Right ventricle myocardium superior (tissue), 1 donor: ENCODE data around the gene PCBP1. TPM values are rescaled to one million over a fixed set of nuclear protein-coding genes. Genes with fewer than 3 reads are reported as not detected.

Experiments
- ATAC-seq: fragments of 200-7000 bp; cut with Tn5 transposase; one replicate; pipeline ENCODE4 v1.9.1; 2020; ENCODE audit warnings: mild to moderate bottlenecking; ENCODE audit not compliant: poor library complexity
- DNase-seq: peaks from one replicate; pipeline ENCODE4 v3.0.0-alpha.2; 2020
- intact Hi-C: fragments of 100-400 bp; cut with DNase I; formaldehyde crosslinking; loops from one replicate; pipeline ENCODE4 v1.11.2; 2022
- total RNA-seq: library from RNA; stranded (reverse); fragmentation: NEBNext Ultra II Directional; extraction: Animal tissue kit (Norgen Biotek cat#: 25700); gene quantifications from one replicate; pipeline ENCODE4 v1.2.1, GENCODE V29; 2021
- donor health status: DM: no; HTN: yes; CAD: no; lungs with severe emphysema.

Gene PCBP1
- total RNA-seq, 1 donor from 2014 or later: 201 TPM

DNA sequence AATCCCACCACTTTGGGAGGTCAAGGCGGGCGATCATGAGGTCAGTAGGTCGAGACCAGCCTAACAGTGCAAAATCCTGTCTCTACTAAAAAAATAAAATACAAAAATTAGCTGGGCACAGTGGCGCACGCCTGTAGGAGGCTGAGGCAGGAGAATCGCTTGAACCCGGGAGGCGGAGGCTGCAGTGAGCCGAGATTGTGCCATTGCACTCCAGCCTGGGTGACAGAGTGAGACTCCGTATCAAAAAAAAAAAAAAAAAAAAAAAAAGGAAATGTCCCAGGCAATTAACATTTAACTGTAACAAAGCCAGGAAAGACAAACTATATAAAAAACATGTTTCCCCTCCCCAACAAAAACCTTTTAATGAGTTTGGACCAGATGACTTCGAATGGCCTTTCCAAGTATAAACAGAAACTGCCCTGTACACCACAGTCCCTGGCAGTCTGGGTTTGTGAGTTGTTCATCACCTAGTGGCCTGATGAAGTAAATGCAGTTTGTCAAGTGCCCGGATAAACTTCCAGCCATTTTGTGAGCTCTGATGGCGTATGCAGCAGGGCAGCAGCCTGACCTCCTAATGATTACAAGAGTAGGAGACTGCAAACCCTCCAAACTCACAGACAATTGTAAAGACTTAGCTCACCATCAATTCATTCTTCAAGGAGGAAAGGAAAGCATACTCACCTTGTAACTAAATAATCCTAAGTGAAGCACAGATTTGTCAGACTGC lies 16.6 kb upstream of the PCBP1 start:
- DNase-seq: peak; percentile 55
- intact Hi-C loops: loop anchor here (5.0 kb wide), 1 partner anchor 153 kb away; the partner anchor contains the start of gene MXD1
- ATAC-seq: peak; percentile 96

DNA sequence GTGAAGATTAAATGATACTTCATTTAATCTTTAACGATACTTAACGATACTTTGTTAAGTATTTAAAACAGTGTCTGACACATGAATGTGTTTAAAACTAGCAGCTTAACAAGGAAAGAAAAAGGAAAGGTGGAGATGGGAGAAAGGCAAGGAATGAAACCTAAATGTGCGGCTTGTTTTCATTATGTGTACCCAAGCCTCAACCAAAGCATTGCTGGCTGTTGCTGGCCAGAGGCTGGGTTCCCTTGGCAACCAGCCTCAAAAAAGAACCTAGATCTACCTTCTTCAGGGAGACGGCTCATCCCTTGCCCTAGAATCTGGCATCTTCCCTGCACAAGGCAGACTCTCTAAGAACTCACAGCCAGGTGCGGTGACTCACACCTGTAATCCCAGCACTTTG lies 13.8 kb upstream of the PCBP1 start:
- ATAC-seq (no peak), DNase-seq (no peak)
- intact Hi-C loops: loop anchor here (5.0 kb wide), 1 partner anchor 156 kb away; the partner anchor contains the start of gene MXD1

DNA sequence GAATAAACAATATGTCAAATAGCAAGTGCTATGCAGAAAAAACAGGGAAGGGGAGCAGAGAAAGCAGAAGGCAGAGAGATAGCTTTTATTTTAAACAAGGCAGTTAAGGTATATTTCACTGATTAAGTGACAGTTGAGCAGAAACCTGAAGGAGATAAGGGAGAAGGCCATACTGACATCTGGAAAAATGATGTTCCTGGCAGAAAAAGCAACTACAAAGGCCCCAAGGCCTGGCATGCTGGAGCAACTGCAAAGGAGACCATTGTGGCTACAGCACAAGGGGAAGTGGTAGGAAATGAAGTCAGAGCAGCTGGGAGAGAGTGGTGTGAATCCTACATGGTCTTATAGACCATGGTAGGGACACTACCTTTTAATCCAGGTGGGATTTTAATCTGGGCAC lies 8.9 kb upstream of the PCBP1 start:
- ATAC-seq (no peak), DNase-seq (no peak)
- intact Hi-C loops: no loop called here

DNA sequence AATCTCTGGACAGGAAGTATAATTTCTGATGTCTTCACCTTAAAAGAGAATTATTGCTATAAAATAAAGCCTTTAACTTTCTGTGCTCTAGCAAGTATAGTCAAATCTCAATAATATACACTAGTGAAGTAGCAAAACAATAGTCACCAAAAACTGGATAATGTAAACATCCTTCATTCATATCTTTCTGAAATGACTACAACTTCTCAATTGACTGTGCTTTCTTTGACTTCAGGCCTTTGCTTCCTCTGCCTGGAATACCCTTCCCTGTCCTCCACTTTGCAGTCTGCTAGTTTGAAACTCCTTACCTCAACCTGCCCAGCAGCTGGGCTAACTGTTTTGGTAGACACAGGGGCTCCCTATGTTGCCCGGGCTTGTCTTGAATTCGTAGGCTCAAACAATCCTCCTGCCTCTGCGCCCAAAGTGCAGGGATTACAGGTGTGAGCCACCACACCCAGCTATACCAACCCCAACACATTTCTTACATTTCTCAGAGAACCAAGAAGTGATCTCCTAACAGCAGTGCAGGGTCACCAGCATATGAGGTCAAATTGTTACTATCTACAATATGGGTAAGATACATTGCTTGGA lies 6.6 kb upstream of the PCBP1 start:
- ATAC-seq: no peak
- DNase-seq: no peak
- intact Hi-C loops: no loop called here

DNA sequence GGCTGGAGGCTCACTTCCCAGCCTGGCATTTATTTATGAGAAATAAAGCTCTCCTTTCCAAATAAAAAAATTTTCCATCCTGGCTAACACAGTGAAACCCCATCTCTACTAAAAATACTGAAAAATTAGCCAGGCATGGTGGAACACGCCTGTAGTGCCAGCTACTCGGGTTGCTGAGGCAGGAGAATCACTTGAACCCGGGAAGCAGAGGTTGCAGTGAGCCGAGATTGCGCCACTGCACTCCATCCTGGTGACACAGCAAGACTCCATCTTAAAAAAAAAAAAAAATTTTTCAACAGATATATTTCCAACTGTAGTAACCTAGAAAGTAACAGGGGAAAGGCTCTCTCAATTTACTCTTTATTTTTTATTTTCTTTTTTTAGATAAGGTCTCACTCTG lies 6.1 kb upstream of the PCBP1 start:
- no peak for ATAC-seq
- intact Hi-C loops: no loop called here

DNA sequence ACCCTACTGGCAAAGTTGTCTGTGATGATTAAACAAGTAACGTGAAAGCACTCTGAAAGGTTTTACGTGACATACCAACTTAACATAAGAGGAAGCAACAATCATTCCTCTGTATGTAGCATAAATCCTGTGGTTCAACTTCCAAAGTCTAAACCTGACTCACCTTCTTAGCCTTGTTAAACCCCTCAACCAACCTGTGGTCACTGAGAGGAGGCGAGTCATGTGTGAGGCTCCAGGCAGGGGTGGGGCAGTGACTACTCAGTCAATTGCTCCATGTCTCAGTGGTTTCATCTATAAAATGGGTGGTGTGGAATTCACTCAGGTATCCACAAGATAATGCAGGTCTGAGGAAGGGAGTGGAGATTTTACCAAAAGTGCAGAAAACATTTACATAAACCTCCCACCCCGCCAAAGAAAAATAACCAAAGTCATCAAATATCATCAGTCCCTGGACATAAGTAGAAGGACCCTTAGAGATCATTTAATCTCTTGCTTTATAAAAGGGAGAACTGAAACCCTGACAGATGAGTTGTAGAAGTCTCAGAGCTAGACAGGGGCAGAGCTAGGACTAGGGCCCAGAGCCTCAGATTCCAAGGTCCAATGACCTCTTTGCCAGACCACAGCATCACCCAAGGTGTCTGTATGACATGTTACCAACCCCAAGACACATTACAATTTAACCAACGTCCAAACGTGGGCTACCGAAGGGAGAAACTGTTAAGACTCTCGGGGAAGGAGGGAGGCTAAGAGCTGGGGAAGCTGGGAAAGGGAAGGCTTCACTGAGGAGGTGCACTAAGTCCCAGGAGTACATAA lies 3.7 kb upstream of the PCBP1 start:
- ATAC-seq: no peak
- no peak for DNase-seq
- intact Hi-C loops: no loop called here

More for the DNA sequence above, 6.1 kb upstream of the PCBP1 start:
- DNase-seq: no peak

DNA sequence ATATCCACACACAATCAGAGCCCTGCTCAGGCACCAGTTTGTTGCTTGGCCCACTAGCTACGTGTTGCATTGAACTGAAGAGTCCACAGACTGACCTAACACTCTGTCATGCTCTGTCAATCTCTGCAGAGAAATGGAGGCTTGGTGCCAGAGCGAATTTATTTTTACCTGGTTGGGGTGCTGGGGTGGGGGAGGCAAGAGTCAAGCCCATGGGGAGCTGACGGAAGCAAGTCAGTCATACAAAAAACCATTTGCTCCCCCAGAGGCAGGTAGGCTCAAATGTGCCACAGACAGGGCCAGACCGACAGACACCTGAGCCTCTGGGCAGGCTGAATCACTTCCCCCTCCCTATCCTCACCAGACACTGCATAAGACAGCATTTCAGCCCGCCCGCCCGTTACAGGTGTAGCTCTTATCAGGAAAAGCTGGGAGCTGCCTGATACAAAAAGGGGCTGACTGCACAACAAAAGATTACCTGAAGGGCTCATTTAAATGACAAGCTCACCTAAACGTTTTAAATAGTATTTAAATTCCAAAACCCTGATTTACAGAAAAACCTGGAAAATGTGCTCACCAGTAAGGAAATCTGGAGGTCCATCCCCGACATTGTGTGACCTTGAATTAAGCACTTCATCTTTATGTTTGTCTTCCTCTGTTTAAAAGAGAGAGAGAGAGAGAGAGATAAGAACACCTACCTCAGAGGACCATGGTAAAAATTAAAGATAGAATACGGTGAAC lies 2.1 kb upstream of the PCBP1 start:
- DNase-seq (peak; percentile 56), ATAC-seq (no peak)
- intact Hi-C loops: loop anchor here (5.0 kb wide), 1 partner anchor 173 kb away; no protein-coding TSS in a partner anchor

DNA sequence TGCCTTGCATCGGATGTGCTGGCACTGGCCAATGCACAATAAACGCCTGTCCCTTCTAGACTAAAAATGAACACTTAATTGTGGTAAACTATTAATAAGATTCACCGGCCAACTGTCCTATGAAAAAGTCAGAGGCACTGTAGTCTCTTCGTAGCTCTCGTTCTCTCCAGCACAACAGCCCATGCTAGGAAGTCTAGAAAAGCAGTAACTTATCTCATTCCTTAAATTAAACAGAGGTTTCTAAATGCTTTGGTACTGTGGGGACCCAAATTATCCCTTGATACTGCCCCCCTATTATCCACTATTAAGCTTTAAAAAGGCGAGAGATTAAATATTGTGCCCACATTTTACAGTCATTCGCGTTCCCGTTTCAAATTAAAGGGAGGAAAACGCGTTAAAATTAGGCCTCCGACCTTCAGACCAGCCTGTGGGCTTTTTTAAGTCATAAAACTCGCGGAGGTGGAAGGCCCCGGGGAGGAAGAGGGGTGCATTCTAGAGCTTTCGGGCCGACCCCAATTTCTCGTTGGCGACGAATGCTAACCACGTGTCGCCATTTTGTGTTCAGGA lies 1.5 kb upstream of the PCBP1 start:
- no peak for ATAC-seq
- DNase-seq: no peak
- intact Hi-C loops: loop anchor here (1.0 to 5.0 kb wide), 2 partner anchors 57 to 173 kb away; no protein-coding TSS in a partner anchor

DNA sequence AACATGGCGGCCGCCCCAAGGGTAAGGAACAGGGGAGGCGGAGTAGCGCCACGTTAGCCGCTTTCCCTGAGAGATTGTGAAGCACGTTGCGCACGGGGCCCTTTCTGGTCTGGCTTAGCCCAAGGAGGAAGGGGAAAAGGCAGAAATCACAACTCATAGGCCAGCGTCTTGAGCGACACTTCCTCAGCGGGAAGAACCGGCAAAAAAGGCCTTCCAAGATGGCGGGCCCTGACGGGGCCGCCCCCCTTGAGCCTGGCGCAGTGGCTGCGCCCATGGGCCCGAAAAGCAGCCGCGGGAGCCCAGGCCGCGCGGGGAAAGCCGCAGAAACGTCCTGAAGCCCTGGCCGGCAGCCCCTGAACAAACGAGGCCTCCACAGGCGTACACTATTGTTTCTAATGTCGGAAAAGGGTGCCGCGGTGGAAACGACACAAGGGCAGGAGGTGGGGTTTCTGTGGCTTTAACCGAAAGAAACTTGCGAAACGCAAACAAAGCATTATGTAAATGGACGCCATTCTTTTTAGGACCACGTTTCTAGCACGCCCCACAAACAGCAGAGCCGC lies 919 bp upstream of the PCBP1 start:
- DNase-seq: peak; percentile 88
- intact Hi-C loops: loop anchor here (1.0 to 5.0 kb wide), 2 partner anchors 56 to 174 kb away; no protein-coding TSS in a partner anchor
- ATAC-seq: peak; percentile 63

DNA sequence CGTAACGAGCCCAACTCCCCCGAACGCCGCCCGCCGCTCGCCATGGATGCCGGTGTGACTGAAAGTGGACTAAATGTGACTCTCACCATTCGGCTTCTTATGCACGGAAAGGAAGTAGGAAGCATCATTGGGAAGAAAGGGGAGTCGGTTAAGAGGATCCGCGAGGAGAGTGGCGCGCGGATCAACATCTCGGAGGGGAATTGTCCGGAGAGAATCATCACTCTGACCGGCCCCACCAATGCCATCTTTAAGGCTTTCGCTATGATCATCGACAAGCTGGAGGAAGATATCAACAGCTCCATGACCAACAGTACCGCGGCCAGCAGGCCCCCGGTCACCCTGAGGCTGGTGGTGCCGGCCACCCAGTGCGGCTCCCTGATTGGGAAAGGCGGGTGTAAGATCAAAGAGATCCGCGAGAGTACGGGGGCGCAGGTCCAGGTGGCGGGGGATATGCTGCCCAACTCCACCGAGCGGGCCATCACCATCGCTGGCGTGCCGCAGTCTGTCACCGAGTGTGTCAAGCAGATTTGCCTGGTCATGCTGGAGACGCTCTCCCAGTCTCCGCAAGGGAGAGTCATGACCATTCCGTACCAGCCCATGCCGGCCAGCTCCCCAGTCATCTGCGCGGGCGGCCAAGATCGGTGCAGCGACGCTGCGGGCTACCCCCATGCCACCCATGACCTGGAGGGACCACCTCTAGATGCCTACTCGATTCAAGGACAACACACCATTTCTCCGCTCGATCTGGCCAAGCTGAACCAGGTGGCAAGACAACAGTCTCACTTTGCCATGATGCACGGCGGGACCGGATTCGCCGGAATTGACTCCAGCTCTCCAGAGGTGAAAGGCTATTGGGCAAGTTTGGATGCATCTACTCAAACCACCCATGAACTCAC lies 673 bp downstream of the PCBP1 start:
- DNase-seq (peak; percentile 66), ATAC-seq (peak; percentile 2)
- intact Hi-C loops: loop anchor here (5.0 kb wide), 1 partner anchor 176 kb away; no protein-coding TSS in a partner anchor

DNA sequence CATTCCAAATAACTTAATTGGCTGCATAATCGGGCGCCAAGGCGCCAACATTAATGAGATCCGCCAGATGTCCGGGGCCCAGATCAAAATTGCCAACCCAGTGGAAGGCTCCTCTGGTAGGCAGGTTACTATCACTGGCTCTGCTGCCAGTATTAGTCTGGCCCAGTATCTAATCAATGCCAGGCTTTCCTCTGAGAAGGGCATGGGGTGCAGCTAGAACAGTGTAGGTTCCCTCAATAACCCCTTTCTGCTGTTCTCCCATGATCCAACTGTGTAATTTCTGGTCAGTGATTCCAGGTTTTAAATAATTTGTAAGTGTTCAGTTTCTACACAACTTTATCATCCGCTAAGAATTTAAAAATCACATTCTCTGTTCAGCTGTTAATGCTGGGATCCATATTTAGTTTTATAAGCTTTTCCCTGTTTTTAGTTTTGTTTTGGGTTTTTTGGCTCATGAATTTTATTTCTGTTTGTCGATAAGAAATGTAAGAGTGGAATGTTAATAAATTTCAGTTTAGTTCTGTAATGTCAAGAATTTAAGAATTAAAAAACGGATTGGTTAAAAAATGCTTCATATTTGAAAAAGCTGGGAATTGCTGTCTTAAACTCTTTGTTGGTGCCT lies 1.4 kb downstream of the PCBP1 start:
- intact Hi-C loops: loop anchor here (5.0 kb wide), 1 partner anchor 176 kb away; no protein-coding TSS in a partner anchor
- no peak for DNase-seq
- no peak for ATAC-seq

DNA sequence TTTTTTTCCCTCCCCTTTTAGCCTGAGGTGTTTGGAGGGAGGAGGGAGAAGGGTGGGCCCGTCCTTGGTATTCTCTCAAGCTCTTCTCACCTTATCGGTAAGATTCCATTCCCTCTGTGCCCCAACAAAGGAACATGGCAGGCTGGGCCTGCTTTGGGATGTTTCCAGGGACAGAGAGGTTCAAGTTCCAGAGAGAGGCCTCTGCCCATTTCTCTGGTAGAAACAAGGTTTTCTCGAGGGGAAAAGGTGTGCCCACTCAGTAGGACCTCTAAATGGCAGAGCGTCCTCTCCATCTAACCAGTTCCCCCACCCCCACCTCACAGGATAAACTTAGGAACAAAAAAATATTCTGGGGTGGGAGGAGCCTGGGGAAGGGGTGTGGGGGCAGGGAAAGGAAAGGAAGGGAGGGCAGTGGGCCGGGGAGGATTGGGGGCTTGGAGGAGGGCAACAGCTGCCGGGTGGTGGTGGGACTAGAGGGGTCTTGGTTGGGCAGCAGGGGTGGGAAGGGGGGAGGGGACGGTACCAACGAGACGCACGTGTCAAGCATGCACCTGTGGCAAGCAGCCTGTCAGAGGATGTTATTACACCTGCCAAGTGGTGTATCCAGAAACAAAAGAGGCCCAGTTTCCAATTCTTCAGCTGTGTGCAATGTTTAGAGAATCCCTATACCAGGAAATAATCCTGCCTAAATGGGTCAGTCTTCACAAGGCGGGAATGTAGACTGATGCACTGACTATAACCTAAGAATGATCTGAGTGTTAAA lies 2.1 kb downstream of the PCBP1 start:
- DNase-seq (no peak), ATAC-seq (no peak)
- intact Hi-C loops: loop anchor here (5.0 kb wide), 1 partner anchor 177 kb away; no protein-coding TSS in a partner anchor

DNA sequence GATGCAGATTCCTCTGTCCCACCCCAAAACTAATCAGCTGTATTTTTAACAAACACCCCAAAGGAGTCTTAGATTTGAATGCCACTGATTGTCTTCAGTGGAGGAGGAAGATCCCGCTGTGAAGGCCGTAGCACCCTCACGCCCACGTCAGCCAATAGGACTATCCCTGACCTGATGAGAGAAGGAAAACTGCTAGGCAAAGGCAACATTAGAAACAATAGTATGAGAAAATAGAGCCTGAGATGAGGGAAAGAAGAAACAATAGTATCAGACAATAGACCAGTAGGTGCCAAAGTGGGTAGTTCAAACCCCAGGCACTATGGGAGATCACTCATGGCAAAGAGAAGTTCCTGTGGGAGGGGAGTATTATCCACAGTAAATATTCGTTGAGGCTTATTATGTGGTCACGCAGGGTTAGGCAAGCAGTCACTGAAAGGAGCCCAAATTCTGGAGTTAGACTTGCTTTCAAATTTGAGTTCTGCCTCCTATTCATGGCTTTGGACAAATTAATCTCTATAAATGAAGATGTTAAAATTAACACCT lies 2.8 kb downstream of the PCBP1 start:
- no peak for ATAC-seq
- intact Hi-C loops: loop anchor here (5.0 kb wide), 1 partner anchor 178 kb away; no protein-coding TSS in a partner anchor

DNA sequence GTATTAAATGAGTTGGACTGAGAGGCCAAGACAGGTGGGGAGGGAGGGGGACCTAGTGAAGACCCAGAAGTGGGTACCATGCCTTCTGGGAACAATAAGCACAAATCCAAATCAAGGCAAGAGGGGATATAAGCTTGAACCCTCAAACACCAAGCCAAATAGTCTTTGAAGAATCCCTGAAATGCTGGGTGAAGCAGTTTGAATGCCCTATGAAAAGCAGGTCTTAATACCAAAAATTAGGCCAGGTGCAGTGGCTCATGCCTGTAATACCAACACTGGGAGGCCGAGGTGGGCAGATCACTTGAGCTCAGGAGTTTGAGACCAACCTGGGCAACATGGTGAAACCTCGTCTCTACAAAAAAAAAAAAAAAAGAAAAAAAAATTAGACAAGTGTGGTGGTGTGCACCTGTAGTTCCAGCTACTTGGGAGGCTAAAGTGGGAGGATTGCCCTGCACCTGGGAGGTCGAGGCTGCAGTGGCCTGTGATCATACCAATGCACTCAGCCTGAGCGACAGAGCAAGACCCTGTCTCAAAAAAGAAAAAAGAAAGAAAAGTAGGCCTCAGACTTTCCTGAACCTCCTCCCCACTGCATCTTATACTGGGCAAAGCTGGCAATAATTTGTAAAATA lies 3.5 kb downstream of the PCBP1 start:
- intact Hi-C loops: no loop called here
- DNase-seq (no peak), ATAC-seq (no peak)

More for the DNA sequence above, 2.8 kb downstream of the PCBP1 start:
- no peak for DNase-seq

DNA sequence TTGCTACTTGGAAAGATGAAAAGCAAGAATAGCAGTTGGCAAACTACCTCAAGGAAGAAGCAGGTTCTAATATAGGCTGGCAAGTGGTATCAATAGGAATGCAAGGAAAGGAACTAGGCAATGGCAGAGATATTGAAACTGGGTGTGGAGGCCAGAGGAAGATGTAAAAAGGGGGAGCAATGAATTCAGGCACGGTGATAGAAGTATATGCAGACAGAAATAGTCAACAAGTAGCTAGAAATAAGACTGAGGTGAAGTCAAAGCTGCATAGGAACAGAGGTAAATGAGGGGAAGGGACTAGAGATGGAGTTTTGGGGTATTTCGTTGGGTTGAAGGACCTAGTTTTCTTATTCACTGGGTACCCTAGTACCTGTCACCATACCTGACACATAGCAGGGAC lies 4.1 kb downstream of the PCBP1 start:
- ATAC-seq: no peak
- no peak for DNase-seq
- intact Hi-C loops: no loop called here
